Measurements from ENCODE around the gene KCNC1. TPM values are rescaled to one million over a fixed set of nuclear protein-coding genes. Genes with fewer than 3 reads are reported as not detected.

KCNC1 gene
- total RNA-seq, 1 donor from 2014 or later = not detected

DNA sequence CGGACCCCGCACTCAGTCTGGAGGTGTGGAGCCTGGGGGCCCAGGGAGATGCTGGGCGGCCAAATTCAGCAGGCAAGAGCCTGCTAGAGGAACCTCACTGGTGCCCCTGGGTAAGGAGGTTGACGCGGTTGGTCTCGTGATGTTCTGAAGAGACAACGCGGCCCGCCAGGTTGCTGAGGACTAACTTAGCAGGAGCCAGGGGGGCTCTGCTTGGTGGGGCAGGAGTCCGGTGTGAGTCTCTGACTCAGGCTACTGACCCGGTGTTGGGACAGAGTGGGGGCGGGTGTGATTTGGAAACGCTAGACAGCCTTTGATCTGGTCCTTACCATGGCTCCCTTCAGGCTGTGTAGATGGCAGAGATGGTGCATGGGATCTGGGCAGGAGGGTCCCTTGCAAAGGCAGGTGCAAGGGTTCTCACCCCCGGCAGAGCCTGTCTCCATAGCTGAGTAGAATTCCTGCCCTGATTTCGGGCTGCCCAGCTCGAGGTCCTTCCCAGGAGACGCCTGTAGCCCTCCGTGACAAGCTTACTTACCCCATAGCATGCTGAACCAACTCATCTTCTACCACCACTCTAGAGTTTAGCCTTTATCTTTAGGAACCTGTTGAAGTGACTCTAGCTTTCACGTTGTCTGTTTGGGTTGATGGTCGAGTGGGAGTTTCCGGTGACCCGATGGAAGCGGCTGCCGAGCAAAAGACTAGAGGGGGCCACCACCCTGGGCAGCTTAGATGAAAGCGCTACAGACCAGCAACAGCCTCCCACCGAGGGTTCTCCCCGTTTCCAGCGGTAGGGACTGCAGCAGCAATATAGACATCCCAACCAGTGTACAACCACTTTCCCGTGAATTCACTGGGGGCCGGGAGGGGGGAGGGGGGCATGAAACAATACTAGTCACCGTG is 38.4 kb downstream of the KCNC1 start:
- no peaks in the 10 kb centered on the region for H3K36me3 ChIP-seq (ENCODE audit: control insufficient read depth, insufficient read depth, low read length)
- no peaks in the 10 kb centered on the region for H3K27me3 ChIP-seq (ENCODE audit: control insufficient read depth, insufficient read depth, low read length)
- no peak for DNase-seq (ENCODE audit: low read depth)
- TF ChIP-seq CTCF (IDR thresholded peaks at IDR 0.05; ENCODE audit: insufficient read depth, low read length, poor library complexity, severe bottlenecking) = no peak
- no peak overlapping the region for H3K4me3 ChIP-seq (ENCODE audit: low read depth, low read length)

GRCh38 chr11:17773674-17774073 is 39.1 kb downstream of the KCNC1 start:
- TF ChIP-seq CTCF (IDR thresholded peaks at IDR 0.05; ENCODE audit: insufficient read depth, low read length, poor library complexity, severe bottlenecking) = no peak
- H3K4me3 ChIP-seq (ENCODE audit: low read depth, low read length) = no peak overlapping the region
- no peaks in the 10 kb centered on the region for H3K36me3 ChIP-seq (ENCODE audit: control insufficient read depth, insufficient read depth, low read length)
- no peak for DNase-seq (ENCODE audit: low read depth)
- no peaks in the 10 kb centered on the region for H3K27me3 ChIP-seq (ENCODE audit: control insufficient read depth, insufficient read depth, low read length)

DNA sequence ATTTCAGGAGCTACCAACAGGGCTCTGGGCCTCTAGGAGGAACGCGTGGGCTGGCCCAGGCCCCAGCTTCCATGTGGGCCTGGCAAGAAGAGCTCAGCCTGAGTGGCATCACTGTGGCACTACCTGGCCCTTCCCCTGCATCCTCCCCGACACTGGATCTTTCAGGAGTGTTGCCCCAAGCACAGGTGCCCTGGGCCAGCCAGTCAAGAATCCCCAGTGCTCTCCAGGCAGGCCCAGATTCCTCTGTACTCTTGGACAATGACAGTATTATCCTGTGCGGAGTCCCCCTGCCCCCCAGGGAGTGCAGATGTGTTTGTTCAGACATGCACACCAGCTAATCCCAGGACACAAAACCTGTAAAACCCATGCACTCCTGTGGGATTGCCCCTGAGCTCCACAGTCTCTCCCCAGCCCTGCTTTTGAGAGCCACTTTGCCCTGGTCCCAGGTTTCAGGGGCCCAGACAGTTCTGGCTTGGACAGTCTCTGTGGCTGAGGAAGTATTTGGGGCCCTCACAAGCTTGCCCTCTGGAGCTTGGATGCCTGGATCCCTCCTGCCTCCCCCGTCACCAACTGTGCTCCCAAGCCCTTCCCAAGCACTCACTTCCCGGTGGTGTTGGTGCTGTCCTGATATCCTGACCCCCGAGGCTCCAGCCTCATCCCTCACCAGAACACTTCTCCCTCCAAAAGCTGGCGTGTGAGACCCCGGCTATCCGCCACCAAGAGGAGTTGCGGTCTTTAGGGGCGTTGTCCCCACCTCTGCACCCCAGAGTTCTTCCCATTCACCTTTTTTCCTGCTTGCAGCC is 39.9 kb downstream of the KCNC1 start:
- Histone ChIP-seq H3K36me3 (ENCODE audit: control insufficient read depth, insufficient read depth, low read length) (no peaks in the 10 kb centered on the region), H3K27me3 (ENCODE audit: control insufficient read depth, insufficient read depth, low read length) (no peaks in the 10 kb centered on the region), H3K4me3 (ENCODE audit: low read depth, low read length) (no peak overlapping the region)
- no peak for DNase-seq (ENCODE audit: low read depth)
- TF ChIP-seq CTCF (IDR thresholded peaks at IDR 0.05; ENCODE audit: insufficient read depth, low read length, poor library complexity, severe bottlenecking) = no peak

DNA sequence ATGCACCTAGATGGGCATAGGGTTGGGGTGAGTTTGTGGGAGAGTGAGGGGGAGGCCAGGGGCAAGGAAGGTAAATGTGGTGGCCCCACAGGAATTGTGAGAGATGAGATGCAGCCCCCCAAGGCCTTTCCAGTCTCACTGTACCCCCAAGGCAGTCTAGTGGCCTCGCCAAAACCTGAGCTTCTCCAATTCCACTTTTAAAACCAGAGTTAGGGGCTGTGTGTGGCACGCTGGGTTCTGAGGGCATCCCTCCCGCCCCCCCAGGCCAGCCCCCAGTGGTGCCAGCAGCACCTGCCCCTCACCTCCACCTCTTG is 40.4 kb downstream of the KCNC1 start:
- Histone ChIP-seq H3K4me3 (ENCODE audit: low read depth, low read length) (no peak overlapping the region), H3K36me3 (ENCODE audit: control insufficient read depth, insufficient read depth, low read length) (no peaks in the 10 kb centered on the region), H3K27me3 (ENCODE audit: control insufficient read depth, insufficient read depth, low read length) (no peaks in the 10 kb centered on the region)
- no peak for TF ChIP-seq CTCF (IDR thresholded peaks at IDR 0.05; ENCODE audit: insufficient read depth, low read length, poor library complexity, severe bottlenecking)
- no peak for DNase-seq (ENCODE audit: low read depth)

- Histone ChIP-seq H3K36me3 (ENCODE audit: control insufficient read depth, insufficient read depth, low read length) (no peaks in the 10 kb centered on the region), H3K4me3 (ENCODE audit: low read depth, low read length) (no peak overlapping the region), H3K27me3 (ENCODE audit: control insufficient read depth, insufficient read depth, low read length) (no peaks in the 10 kb centered on the region)
- TF ChIP-seq CTCF (IDR thresholded peaks at IDR 0.05; ENCODE audit: insufficient read depth, low read length, poor library complexity, severe bottlenecking) = no peak
- no peak for DNase-seq (ENCODE audit: low read depth)
Observed at GRCh38 chr11:17775507-17776211, 41.1 kb downstream of the KCNC1 start.

Measured in kidney epithelial cell (primary cell).